Ishikawa (cell line): ENCODE results near the gene BACE1.

Experiments used
- CEBPB ChIP-seq: IDR thresholded peaks from 2 replicates; pipeline ENCODE4 v1.6.1; 2012
- CREB1 ChIP-seq: IDR thresholded peaks from 2 replicates; pipeline ENCODE4 v1.6.1; 2012; ENCODE audit warnings: low read depth
- EGR1 ChIP-seq: IDR thresholded peaks from 2 replicates; pipeline ENCODE4 v1.6.1; 2012
- EP300 ChIP-seq: IDR thresholded peaks from 2 replicates; pipeline ENCODE4 v1.6.1; 2012; ENCODE audit warnings: borderline replicate concordance
- FOXM1 ChIP-seq: IDR thresholded peaks from 2 replicates; pipeline ENCODE4 v1.6.1; 2012; ENCODE audit warnings: low read depth, borderline replicate concordance
- NFIC ChIP-seq: IDR thresholded peaks from 2 replicates; pipeline ENCODE4 v1.6.1; 2012
- RAD21 ChIP-seq: IDR thresholded peaks from 2 replicates; pipeline ENCODE4 v1.6.1; 2012; ENCODE audit warnings: low read depth
- REST ChIP-seq: IDR thresholded peaks from 2 replicates; pipeline ENCODE4 v1.6.1; 2012; ENCODE audit warnings: low read depth, mild to moderate bottlenecking
- TAF1 ChIP-seq: IDR thresholded peaks from 2 replicates; pipeline ENCODE4 v1.6.1; 2012; ENCODE audit warnings: low read depth, mild to moderate bottlenecking
- TCF12 ChIP-seq: IDR thresholded peaks from 2 replicates; pipeline ENCODE4 v1.6.1; 2012; ENCODE audit warnings: low read depth
- TEAD4 ChIP-seq: IDR thresholded peaks from 2 replicates; pipeline ENCODE4 v1.6.1; 2012
- YY1 ChIP-seq: IDR thresholded peaks from 2 replicates; pipeline ENCODE4 v1.6.1; 2012; ENCODE audit warnings: low read depth
- ZBTB7A ChIP-seq: IDR thresholded peaks from 2 replicates; pipeline ENCODE4 v1.6.1; 2012; ENCODE audit warnings: low read depth
- TF ChIP-seq, protein P1 (sequence below): IDR thresholded peaks from 2 replicates; pipeline ENCODE4 v1.6.1; 2012
- TF ChIP-seq, protein P2 (sequence below): IDR thresholded peaks from 2 replicates; pipeline ENCODE4 v1.6.1; 2012

BACE1 gene

DNA sequence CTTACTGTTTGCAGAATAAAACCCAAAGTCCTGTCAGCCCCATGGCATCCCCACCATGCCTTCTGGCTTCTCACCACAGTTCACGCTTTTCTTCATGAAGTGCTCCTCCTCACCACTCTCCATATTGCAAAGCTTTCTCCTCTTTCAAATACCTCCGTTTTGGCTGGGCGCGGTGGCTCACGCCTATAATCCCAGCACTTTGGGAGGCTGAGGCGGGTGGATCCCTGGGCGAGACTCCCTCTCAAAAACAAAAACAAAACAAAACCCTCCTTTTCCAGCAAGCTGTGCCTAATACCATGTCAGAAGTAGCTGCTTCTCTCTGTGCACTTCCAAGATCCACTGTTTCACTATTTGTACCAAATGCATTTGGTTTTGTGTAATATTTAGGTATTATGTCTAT, 6.7 kb downstream of the BACE1 start:
- TF ChIP-seq CREB1 (no peak), NFIC (no peak), RAD21 (no peak), TEAD4 (no peak), FOXM1 (no peak), YY1 (no peak), CEBPB (no peak), REST (no peak), EGR1 (no peak)
- TF ChIP-seq, protein P1, sequence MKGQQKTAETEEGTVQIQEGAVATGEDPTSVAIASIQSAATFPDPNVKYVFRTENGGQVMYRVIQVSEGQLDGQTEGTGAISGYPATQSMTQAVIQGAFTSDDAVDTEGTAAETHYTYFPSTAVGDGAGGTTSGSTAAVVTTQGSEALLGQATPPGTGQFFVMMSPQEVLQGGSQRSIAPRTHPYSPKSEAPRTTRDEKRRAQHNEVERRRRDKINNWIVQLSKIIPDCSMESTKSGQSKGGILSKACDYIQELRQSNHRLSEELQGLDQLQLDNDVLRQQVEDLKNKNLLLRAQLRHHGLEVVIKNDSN, result no peak

GRCh38 chr11:117305145-117305544, 10.9 kb downstream of the BACE1 start:
- TF ChIP-seq RAD21 (no peak), TEAD4 (no peak), NFIC (no peak), YY1 (no peak), TAF1 (no peak), REST (no peak), EGR1 (no peak), FOXM1 (no peak), CREB1 (no peak), TCF12 (no peak), CEBPB (no peak), ZBTB7A (no peak), EP300 (no peak)
- TF ChIP-seq, protein P1, result no peak
- TF ChIP-seq, protein P2, sequence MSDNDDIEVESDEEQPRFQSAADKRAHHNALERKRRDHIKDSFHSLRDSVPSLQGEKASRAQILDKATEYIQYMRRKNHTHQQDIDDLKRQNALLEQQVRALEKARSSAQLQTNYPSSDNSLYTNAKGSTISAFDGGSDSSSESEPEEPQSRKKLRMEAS, result no peak

GRCh38 chr11:117303646-117304315, 12.3 kb downstream of the BACE1 start:
- TF ChIP-seq ZBTB7A, result no peak
- TF ChIP-seq FOXM1, result no peak
- TF ChIP-seq, protein P1, result no peak
- no peak for TF ChIP-seq CEBPB
- TF ChIP-seq CREB1, result no peak
- TF ChIP-seq YY1, result no peak
- no peak for TF ChIP-seq TEAD4
- no peak for TF ChIP-seq EGR1
- no peak for TF ChIP-seq TAF1
- TF ChIP-seq, protein P2, result no peak
- TF ChIP-seq TCF12, result no peak
- TF ChIP-seq REST, result no peak
- TF ChIP-seq NFIC, result no peak
- TF ChIP-seq RAD21, result no peak
- no peak for TF ChIP-seq EP300

DNA sequence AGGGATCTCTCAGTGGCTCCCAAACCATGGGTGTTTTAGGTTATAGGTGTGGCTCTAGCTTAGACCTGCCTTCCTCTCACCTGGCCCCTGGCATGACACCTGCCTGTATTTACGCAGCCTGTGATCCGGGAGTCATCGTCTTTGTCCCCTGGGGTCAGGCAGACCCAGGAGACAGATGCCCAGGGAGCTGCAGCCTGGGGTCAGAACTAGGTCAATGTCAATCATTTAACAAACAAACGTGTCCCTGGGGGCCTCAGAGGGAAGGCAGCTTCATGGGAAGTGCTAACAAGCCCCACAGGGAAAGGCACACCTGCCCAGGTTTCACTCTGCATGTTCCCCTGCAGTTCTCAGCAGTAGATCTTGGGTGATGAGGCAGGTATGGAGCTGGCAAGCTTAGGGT, 13.0 kb downstream of the BACE1 start:
- TF ChIP-seq FOXM1, result no peak
- TF ChIP-seq REST, result no peak
- no peak for TF ChIP-seq CREB1
- TF ChIP-seq, protein P1, result no peak
- no peak for TF ChIP-seq YY1
- TF ChIP-seq NFIC, result no peak
- no peak for TF ChIP-seq TAF1
- no peak for TF ChIP-seq TEAD4
- no peak for TF ChIP-seq EGR1
- TF ChIP-seq CEBPB, result no peak
- no peak for TF ChIP-seq ZBTB7A
- TF ChIP-seq RAD21, result no peak
- TF ChIP-seq TCF12, result no peak
- TF ChIP-seq EP300, result no peak
- TF ChIP-seq, protein P2, result no peak
